HL-60 (cell line): ENCODE results near the gene DSCAML1.

Source experiments
- CTCF ChIP-seq: IDR thresholded peaks from one replicate; pipeline ENCODE4 v1.5.1; 2011; ENCODE audit warnings: low read length, control low read depth, inconsistent platforms; ENCODE audit not compliant: insufficient read depth
- GABPA ChIP-seq: IDR thresholded peaks from 2 replicates; pipeline ENCODE4 v1.6.1; 2012; ENCODE audit warnings: low read depth
- SPI1 ChIP-seq: IDR thresholded peaks from 2 replicates; pipeline ENCODE4 v1.6.1; 2012; ENCODE audit warnings: low read depth, mild to moderate bottlenecking, borderline replicate concordance

GRCh38 chr11:117841551-117842031, 44.6 kb upstream of the DSCAML1 start:
- TF ChIP-seq CTCF = no peak
- no peak for TF ChIP-seq SPI1
- no peak for TF ChIP-seq GABPA
